ENCODE results near the gene YPEL4. TPM values are rescaled to one million over a fixed set of nuclear protein-coding genes. Genes with fewer than 3 reads are reported as not detected.
A peak's percentile ranks its signal among the peaks of the same experiment; 100 is the strongest.

YPEL4 gene
- total RNA-seq, 4 donors from 2014 or later = 1.1 to 1.7 TPM; not detected in 2

DNA sequence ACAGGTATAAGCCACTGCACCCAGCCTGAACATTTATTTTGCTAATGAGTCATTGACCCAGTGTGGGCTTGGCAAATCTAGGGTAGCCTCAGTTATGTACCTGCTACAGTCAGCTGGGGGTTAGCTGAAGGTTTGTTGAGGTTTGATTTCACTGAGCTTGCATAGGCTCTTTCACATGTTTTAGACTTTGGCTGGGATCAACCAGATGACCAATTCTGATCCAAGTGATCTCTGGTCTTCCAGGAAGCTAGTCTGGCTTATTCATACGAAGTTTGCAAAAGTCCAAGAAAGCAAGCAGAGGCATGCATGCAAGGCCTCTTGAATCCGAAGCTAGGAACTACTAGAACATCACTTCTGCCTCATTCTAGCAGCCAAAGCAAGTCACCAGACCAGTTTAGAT lies 31.3 kb downstream of the YPEL4 start:
- WGBS, 2 donors = 35 to 57% methylated on average over 2 of the region's 2 CpGs
- intact Hi-C loops (cut with DNase I) = no loop called here
- Histone ChIP-seq H3K27ac (no peak overlapping the region), H3K27me3 (no peaks in the 10 kb centered on the region), H3K36me3 (no peaks in the 10 kb centered on the region), H3K4me3 (replicated peaks in 1 of 3) (no peak overlapping the region), H3K4me1 (peaks cover 0 to 7% of the 10 kb centered on the region in 2 donors), H3K9me3 (no peaks in the 10 kb centered on the region)
- no peak for DNase-seq
- TF ChIP-seq POLR2A (IDR thresholded peaks at IDR 0.05) (no peak), CTCF (IDR thresholded peaks at IDR 0.05) (no peak)

DNA sequence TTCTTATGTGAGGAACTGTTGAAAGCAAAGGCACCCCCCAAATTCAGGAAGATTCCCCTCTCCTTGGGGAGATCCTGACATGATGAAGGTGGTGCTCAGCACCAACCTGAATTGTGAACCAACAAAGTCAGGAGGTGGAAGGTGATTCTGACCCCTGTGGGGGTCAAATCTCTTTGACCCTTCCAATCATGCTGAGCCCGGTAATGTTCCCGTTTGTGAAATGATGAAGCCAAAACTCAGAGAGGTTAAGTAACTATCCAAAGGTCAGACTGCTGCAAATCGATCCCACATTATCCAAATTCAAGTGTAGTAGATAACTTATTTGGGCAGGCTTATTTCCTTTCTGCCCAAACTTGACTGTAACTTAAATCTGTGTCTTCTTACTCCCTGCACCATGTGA lies 33.1 kb downstream of the YPEL4 start:
- DNase-seq = no peak
- whole genome bisulfite sequencing, 2 donors = 81 to 93% methylated on average over 3 of the region's 3 CpGs
- no peaks in the 10 kb centered on the region for H3K9me3 ChIP-seq
- no peak overlapping the region for H3K27ac ChIP-seq
- no peaks in the 10 kb centered on the region for H3K27me3 ChIP-seq
- no peak overlapping the region for H3K4me3 ChIP-seq (replicated peaks in 1 of 3)
- H3K4me1 ChIP-seq = peaks cover 0 to 7% of the 10 kb centered on the region in 2 donors
- H3K36me3 ChIP-seq = peaks cover 0 to 5% of the 10 kb centered on the region in 2 donors
- no peak for TF ChIP-seq POLR2A (IDR thresholded peaks at IDR 0.05)
- no peak for TF ChIP-seq CTCF (IDR thresholded peaks at IDR 0.05)
- intact Hi-C loops (cut with DNase I) = no loop called here

DNA sequence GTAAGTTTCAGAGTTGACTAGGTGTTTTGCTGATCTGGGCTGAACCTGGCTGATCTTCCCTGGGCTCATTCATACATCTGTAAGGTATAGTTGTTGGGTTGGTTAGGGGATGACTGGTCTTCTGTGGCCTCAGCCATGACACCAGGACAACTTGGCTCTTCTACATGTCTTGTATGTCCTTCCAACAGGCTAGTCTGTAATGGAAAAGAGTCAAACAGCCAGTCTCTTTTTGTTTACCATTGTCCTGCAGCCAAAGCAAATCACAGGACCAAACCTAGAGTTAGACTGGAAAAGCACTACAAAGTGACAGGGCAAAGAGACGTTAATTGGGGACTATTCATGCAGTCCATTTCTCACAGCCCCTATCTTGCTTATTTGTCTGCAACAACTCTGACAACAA lies 34.4 kb downstream of the YPEL4 start:
- no peak for TF ChIP-seq POLR2A (IDR thresholded peaks at IDR 0.05)
- no peak for TF ChIP-seq CTCF (IDR thresholded peaks at IDR 0.05)
- Histone ChIP-seq H3K27ac (no peak overlapping the region), H3K27me3 (no peaks in the 10 kb centered on the region), H3K4me1 (peaks cover 0 to 7% of the 10 kb centered on the region in 2 donors), H3K9me3 (no peaks in the 10 kb centered on the region), H3K4me3 (replicated peaks in 1 of 3) (no peak overlapping the region), H3K36me3 (peaks cover 0 to 5% of the 10 kb centered on the region in 2 donors)
- 71 to 79% methylated on average over 1 of the region's 1 CpG for WGBS, 2 donors
- intact Hi-C loops (cut with DNase I) = no loop called here
- no peak for DNase-seq

GRCh38 chr11:57614234-57614772 lies 35.4 kb downstream of the YPEL4 start:
- DNase-seq = peak in 1 of 2 donors; percentile 13
- 69 to 85% methylated on average over 9 to 10 of the region's 10 CpGs for WGBS, 2 donors
- Histone ChIP-seq H3K36me3 (peaks cover 0 to 5% of the 10 kb centered on the region in 2 donors), H3K27me3 (no peaks in the 10 kb centered on the region), H3K27ac (no peak overlapping the region), H3K4me1 (peaks cover 0 to 7% of the 10 kb centered on the region in 2 donors), H3K9me3 (no peaks in the 10 kb centered on the region), H3K4me3 (replicated peaks in 1 of 3) (no peak overlapping the region)
- no peak for TF ChIP-seq POLR2A (IDR thresholded peaks at IDR 0.05)
- no peak for TF ChIP-seq CTCF (IDR thresholded peaks at IDR 0.05)
- intact Hi-C loops (cut with DNase I) = no loop called here

DNA sequence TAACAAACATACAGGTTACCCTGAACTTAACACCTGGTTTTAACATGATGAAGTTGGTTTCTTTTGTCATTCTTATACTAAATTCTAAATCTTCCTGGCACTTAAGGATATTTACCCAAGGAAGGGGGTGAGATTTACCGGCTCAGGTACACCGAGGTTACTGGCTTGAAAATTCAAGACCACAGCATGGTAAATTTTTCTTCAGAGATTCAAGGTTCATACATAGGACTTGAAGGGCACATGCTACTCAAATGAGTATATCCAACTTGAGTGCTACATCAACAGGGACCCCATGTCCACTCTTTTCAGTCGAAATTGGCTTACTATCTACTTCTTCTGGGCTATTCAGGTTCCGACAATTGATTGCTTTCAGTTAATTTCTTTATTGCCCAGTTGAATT lies 39.5 kb downstream of the YPEL4 start:
- 93 to 97% methylated on average over 4 of the region's 4 CpGs for WGBS, 2 donors
- H3K27me3 ChIP-seq = no peaks in the 10 kb centered on the region
- no peak overlapping the region for H3K27ac ChIP-seq
- H3K36me3 ChIP-seq = peaks cover 0 to 5% of the 10 kb centered on the region in 2 donors
- no peak for DNase-seq
- no peaks in the 10 kb centered on the region for H3K9me3 ChIP-seq
- intact Hi-C loops (cut with DNase I) = no loop called here
- no peak for TF ChIP-seq POLR2A (IDR thresholded peaks at IDR 0.05)
- TF ChIP-seq CTCF (IDR thresholded peaks at IDR 0.05) = no peak
- H3K4me3 ChIP-seq (replicated peaks in 1 of 3) = no peak overlapping the region
- peaks cover 0 to 7% of the 10 kb centered on the region in 2 donors for H3K4me1 ChIP-seq
